Measurements from ENCODE around the gene C1QTNF8. TPM values are rescaled to one million over a fixed set of nuclear protein-coding genes. Genes with fewer than 3 reads are reported as not detected.
"Not testable (repeated sequence)": the region's sequence is repeated elsewhere in the genome, so short reads cannot be mapped to it uniquely, and the experiment has no call there.

C1QTNF8 gene
- total RNA-seq, 1 donor from 2014 or later, result not detected

GRCh38 chr16:1095450-1096168, 435 bp downstream of the C1QTNF8 start:
- no peak for DNase-seq (ENCODE audit: extremely low read depth, low read depth, low spot score)

- no peak for DNase-seq (ENCODE audit: extremely low read depth, low read depth, low spot score)
Measured at GRCh38 chr16:1094601-1095449, 1.2 kb downstream of the C1QTNF8 start.

GRCh38 chr16:1094124-1094479, 1.9 kb downstream of the C1QTNF8 start:
- DNase-seq (ENCODE audit: extremely low read depth, low read depth, low spot score), result no peak

DNA sequence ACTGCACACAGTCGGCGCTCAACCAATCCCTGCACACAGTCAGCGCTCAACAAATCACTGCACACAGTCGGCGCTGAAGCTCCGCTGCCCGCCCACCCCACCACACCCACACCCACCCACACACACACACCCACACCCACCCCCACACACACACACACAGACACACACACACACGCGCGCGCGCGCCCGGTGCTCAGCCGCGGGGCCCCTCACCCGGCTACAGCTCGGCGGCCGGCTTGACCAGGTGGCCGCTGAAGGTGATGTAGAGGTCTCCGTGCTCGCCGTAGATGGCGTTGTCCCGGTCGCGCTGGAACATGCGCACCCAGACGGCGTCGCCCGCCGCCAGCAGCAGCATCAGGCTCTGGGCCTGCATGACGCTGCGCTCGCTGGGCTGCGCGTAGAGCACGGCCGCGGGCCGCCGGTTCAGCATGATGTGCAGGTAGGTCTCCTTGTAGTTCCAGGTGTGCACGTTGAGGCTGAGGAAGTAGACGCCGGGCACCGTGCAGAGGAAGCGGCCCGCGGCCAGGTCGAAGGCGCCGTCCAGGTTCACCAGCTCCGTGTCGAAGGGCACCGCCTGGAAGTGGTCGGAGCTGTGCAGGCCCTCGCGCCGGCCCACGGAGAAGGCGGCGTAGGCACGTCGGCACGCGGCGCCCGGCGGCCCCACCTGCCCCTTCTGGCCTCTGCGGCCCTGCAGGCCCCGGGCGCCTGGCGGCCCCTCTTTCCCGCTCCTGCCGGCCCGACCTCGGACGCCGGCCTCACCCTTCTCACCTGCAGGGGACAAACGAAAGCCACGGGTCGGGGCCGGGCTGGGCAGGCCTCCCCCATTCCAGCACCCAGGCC, 2.5 kb downstream of the C1QTNF8 start:
- no peak for DNase-seq (ENCODE audit: extremely low read depth, low read depth, low spot score)

- DNase-seq (ENCODE audit: extremely low read depth, low read depth, low spot score), result not testable (repeated sequence)
Measured at GRCh38 chr16:1092685-1093283, 3.3 kb downstream of the C1QTNF8 start.

- DNase-seq (ENCODE audit: extremely low read depth, low read depth, low spot score), result no peak
Measured at GRCh38 chr16:1091992-1092552, 4.0 kb downstream of the C1QTNF8 start.

GRCh38 chr16:1090620-1091587, 5.1 kb downstream of the C1QTNF8 start:
- DNase-seq (ENCODE audit: extremely low read depth, low read depth, low spot score), result no peak

- DNase-seq (ENCODE audit: extremely low read depth, low read depth, low spot score), result no peak
Measured at GRCh38 chr16:1089822-1090619, 6.0 kb downstream of the C1QTNF8 start.

- no peak for DNase-seq (ENCODE audit: extremely low read depth, low read depth, low spot score)
Measured at GRCh38 chr16:1089439-1089821, 6.6 kb downstream of the C1QTNF8 start.

DNA sequence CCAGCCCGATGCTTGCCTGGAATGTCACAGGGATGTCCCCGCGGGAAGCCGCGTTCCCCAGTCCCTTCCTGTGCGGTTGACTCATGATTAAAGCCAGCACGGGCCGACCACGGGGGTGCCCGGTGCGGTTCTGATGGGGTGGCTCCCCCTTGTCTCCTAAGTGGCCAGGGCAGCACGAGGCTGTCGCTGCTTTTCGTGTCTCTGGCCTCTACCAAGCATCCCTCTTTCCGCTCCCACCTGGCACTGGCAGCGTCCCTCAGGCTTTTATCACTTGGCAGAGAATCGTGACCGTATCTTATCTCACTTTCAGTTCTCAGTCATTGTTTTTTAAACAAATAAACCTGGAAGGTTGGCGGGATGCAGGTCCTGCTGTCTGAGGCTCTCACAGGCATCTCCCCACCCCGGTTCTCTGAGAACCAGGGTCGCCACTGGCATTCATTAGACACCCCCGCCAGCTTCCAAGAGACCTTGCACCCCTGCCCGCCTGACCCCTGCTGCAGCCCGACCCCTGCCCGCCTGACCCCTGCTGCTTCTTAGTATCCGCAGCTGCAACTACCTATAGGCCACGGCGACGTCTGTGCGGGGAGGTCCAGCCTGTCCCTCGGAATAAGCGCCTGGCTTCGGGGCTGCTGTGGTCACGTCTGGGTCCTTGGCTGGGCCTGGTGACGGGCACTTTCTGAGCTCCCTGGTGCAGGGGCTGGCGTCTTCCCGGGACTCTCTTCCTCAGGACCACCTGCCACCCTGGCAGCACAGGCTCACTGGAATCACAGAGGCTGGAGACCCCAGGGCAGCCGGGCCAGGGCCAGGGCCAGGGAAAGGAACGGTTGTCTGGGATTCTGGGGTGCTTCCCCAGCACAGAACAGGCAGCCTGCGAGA, 7.5 kb downstream of the C1QTNF8 start:
- DNase-seq (ENCODE audit: extremely low read depth, low read depth, low spot score), result no peak

DNA sequence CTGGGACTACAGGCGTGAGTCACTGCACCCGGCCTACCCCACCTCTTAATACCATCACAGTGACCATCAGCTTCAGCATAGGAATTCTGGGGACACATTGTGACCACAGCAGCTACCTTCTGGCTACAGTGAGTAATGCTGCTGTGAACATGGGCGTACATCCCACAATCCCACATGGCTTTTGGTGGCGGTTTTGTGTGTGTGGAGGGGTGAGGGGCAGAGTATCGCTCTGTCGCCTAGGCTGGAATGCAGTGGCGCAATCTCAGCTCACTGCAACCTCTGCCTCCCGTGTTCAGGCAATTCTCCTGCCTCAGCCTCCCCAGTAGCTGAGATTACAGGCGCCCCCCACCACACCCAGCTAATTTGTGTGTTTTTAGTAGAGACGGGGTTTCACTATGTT, 9.6 kb downstream of the C1QTNF8 start:
- DNase-seq (ENCODE audit: extremely low read depth, low read depth, low spot score), result not testable (repeated sequence)

DNA sequence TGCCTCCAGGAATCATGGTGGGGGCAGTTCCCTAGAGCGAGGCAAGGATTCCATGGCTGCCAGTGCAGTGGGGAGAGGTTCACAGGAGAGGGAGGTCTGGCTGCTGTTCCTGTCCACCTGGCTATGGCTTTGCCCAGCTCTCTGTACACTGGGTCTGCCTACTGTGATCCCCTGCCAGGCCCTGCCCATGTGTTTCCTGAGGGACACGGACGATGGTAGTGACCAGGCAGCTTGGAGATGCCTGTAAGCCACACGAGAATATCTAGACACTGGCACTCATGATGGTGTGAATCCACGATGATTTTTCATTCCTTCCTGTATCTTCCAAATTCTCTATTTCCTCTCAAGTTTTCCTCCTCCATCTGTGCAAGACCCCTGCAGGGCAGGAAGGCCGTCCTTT, 11.1 kb downstream of the C1QTNF8 start:
- DNase-seq (ENCODE audit: extremely low read depth, low read depth, low spot score), result no peak

- no peak for DNase-seq (ENCODE audit: extremely low read depth, low read depth, low spot score)
Measured at GRCh38 chr16:1082952-1083675, 12.9 kb downstream of the C1QTNF8 start.

- DNase-seq (ENCODE audit: extremely low read depth, low read depth, low spot score), result no peak
Measured at GRCh38 chr16:1082266-1082951, 13.6 kb downstream of the C1QTNF8 start.

GRCh38 chr16:1081734-1082265, 14.2 kb downstream of the C1QTNF8 start:
- DNase-seq (ENCODE audit: extremely low read depth, low read depth, low spot score), result no peak

Measured in glomerular endothelial cell (primary cell).